Measurements from ENCODE around the gene COX4I1. TPM values are rescaled to one million over a fixed set of nuclear protein-coding genes. Genes with fewer than 3 reads are reported as not detected.

The COX4I1 gene
- total and polyA plus RNA-seq, 2 donors (not counting 1 experiment from before 2014, with no cell fraction given): 759 to 813 TPM

DNA sequence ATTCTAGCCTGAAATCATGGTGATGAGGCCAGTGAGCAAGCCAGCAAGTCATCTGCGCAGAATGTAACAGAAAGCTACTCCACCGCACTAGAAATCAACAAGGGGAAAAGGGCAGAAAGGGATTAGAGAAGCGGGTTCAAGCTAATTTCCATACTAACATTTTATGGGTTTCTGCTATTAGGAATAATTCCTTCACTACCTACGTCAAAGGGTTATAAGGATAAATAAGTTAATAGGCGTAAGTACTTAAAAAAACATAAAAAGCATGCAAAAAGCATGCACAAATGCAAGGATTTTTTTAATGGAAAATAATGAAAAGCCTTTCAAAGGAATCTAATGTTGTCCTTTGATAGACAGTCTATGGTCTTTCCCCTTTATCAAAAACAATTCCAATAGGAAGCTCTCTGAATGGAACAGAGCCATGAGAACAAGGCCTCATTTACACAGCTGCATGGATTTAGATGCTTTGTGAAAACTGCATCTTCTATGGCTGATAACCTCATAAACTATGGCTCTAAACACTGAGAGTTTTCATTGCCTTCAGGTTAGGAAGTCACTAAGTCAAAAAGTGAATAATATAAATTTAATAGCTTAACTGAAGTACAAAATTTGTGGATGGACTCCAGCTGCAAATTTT is 5.7 kb upstream of the COX4I1 start:
- WGBS (ENCODE audit: insufficient coverage): 100% methylated on average over 1 of the region's 5 CpGs
- Histone ChIP-seq H3K4me1 (ENCODE audit: control insufficient read depth in 2 of 2, insufficient read depth in 2 of 2, low read length in 2 of 2) (peaks cover 7 to 9% of the 10 kb centered on the region in 2 donors), H3K9ac (ENCODE audit: low read length) (no peak overlapping the region), H3K27me3 (replicated peaks in 1 of 4; ENCODE audit: control extremely low read depth in 1 of 4, control insufficient read depth in 3 of 4, insufficient read depth in 4 of 4, low read length in 3 of 4) (no peaks in the 10 kb centered on the region), H3K27ac (ENCODE audit: low read length in 2 of 2) (no peak overlapping the region), H3K79me2 (ENCODE audit: control insufficient read depth, insufficient read depth, low read length) (peaks cover 91% of the 10 kb centered on the region), H3K36me3 (replicated peaks in 1 of 2; ENCODE audit: control extremely low read depth in 1 of 2, control insufficient read depth in 1 of 2, extremely low read depth in 1 of 2, insufficient read depth in 2 of 2, low read length in 1 of 2) (peaks cover 0 to 45% of the 10 kb centered on the region in 2 experiments), H3K4me3 (ENCODE audit: control extremely low read depth in 1 of 5, extremely low read depth in 1 of 5, insufficient read depth in 1 of 5, low read depth in 2 of 5, low read length in 4 of 5) (no peak overlapping the region), H2AFZ (ENCODE audit: insufficient read depth, low read depth, low read length, poor library complexity, severe bottlenecking) (no peak overlapping the region), H3K9me3 (ENCODE audit: control extremely low read depth in 1 of 3, control insufficient read depth in 2 of 3, insufficient read depth in 1 of 3, low read length in 2 of 3) (no peaks in the 10 kb centered on the region), H4K20me1 (ENCODE audit: control insufficient read depth, insufficient read depth, low read length, poor library complexity, severe bottlenecking) (peaks cover 75% of the 10 kb centered on the region), H3K4me2 (replicated peaks; ENCODE audit: low read depth, low read length, poor library complexity, severe bottlenecking) (no peak overlapping the region)
- Mint-ChIP-seq H3K4me3 (no peak overlapping the region), H3K27ac (no peak overlapping the region), H3K4me1 (peaks cover 31% of the 10 kb centered on the region), H3K9me3 (ENCODE audit: insufficient read depth) (no peaks in the 10 kb centered on the region), H3K27me3 (no peaks in the 10 kb centered on the region)
- ChIA-PET CTCF (interaction anchor here (0.8 to 1.4 kb wide), 2 partner anchors 23 to 223 kb away, joined by 3 read pairs; no protein-coding TSS in a partner anchor), POLR2A (no interaction called here)
- DNase-seq (no peak), ATAC-seq (ENCODE audit: low read depth) (no peak)
- intact Hi-C loops (cut with micrococcal nuclease): loop anchor here (10.0 kb wide), 1 partner anchor 239 kb away; no protein-coding TSS in a partner anchor
- TF ChIP-seq EZH2 (IDR thresholded peaks at IDR 0.05; ENCODE audit: borderline replicate concordance, insufficient read depth, low read depth, low read length, poor library complexity, severe bottlenecking): no peak
- TF ChIP-seq, protein P1, sequence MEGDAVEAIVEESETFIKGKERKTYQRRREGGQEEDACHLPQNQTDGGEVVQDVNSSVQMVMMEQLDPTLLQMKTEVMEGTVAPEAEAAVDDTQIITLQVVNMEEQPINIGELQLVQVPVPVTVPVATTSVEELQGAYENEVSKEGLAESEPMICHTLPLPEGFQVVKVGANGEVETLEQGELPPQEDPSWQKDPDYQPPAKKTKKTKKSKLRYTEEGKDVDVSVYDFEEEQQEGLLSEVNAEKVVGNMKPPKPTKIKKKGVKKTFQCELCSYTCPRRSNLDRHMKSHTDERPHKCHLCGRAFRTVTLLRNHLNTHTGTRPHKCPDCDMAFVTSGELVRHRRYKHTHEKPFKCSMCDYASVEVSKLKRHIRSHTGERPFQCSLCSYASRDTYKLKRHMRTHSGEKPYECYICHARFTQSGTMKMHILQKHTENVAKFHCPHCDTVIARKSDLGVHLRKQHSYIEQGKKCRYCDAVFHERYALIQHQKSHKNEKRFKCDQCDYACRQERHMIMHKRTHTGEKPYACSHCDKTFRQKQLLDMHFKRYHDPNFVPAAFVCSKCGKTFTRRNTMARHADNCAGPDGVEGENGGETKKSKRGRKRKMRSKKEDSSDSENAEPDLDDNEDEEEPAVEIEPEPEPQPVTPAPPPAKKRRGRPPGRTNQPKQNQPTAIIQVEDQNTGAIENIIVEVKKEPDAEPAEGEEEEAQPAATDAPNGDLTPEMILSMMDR (IDR thresholded peaks at IDR 0.05): no peak

DNA sequence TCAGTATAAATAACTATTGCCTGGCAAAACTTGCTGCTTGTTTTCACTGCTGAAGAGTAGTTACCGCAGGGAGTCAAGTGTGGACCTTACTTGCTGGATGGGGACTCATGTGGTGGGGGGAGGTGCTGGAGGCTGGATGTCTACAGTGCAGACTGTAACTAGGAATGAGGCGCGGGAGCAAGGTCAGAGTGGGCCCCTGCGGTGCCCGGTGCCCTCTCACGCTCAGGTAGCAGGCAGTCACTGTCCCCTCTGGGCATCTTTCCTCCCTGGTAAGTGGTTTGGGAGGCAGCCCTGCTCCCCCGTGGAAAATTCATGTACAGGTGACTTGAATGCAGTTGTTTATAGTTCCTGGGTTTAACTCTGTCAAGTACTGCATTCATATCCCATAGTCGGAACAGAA is 4.8 kb upstream of the COX4I1 start:
- Mint-ChIP-seq H3K9me3 (ENCODE audit: insufficient read depth) (no peaks in the 10 kb centered on the region), H3K27me3 (no peaks in the 10 kb centered on the region), H3K27ac (no peak overlapping the region), H3K4me3 (no peak overlapping the region), H3K4me1 (peaks cover 30% of the 10 kb centered on the region)
- peaks cover 0 to 41% of the 10 kb centered on the region in 2 experiments for H3K36me3 ChIP-seq (replicated peaks in 1 of 2; ENCODE audit: control extremely low read depth in 1 of 2, control insufficient read depth in 1 of 2, extremely low read depth in 1 of 2, insufficient read depth in 2 of 2, low read length in 1 of 2)
- TF ChIP-seq, protein P1 (IDR thresholded peaks at IDR 0.05): no peak
- TF ChIP-seq EZH2 (IDR thresholded peaks at IDR 0.05; ENCODE audit: borderline replicate concordance, insufficient read depth, low read depth, low read length, poor library complexity, severe bottlenecking): no peak
- H3K9me3 ChIP-seq (ENCODE audit: control extremely low read depth in 1 of 3, control insufficient read depth in 2 of 3, insufficient read depth in 1 of 3, low read length in 2 of 3): no peaks in the 10 kb centered on the region
- H3K4me1 ChIP-seq (ENCODE audit: control insufficient read depth in 2 of 2, insufficient read depth in 2 of 2, low read length in 2 of 2): peaks cover 9% of the 10 kb centered on the region in 2 donors
- peaks cover 78% of the 10 kb centered on the region for H4K20me1 ChIP-seq (ENCODE audit: control insufficient read depth, insufficient read depth, low read length, poor library complexity, severe bottlenecking)
- ChIA-PET CTCF (no interaction called here), POLR2A (no interaction called here)
- no peak overlapping the region for H2AFZ ChIP-seq (ENCODE audit: insufficient read depth, low read depth, low read length, poor library complexity, severe bottlenecking)
- no peak for DNase-seq
- no peaks in the 10 kb centered on the region for H3K27me3 ChIP-seq (replicated peaks in 1 of 4; ENCODE audit: control extremely low read depth in 1 of 4, control insufficient read depth in 3 of 4, insufficient read depth in 4 of 4, low read length in 3 of 4)
- H3K9ac ChIP-seq (ENCODE audit: low read length): no peak overlapping the region
- no peak overlapping the region for H3K4me3 ChIP-seq (ENCODE audit: control extremely low read depth in 1 of 5, extremely low read depth in 1 of 5, insufficient read depth in 1 of 5, low read depth in 2 of 5, low read length in 4 of 5)
- no peak overlapping the region for H3K4me2 ChIP-seq (replicated peaks; ENCODE audit: low read depth, low read length, poor library complexity, severe bottlenecking)
- H3K79me2 ChIP-seq (ENCODE audit: control insufficient read depth, insufficient read depth, low read length): peaks cover 99% of the 10 kb centered on the region
- 84% methylated on average over 6 of the region's 8 CpGs for WGBS (ENCODE audit: insufficient coverage)
- ATAC-seq (ENCODE audit: low read depth): no peak
- intact Hi-C loops (cut with micrococcal nuclease): loop anchor here (10.0 kb wide), 1 partner anchor 240 kb away; no protein-coding TSS in a partner anchor
- no peak overlapping the region for H3K27ac ChIP-seq (ENCODE audit: low read length in 2 of 2)

Measured in B cell (primary cell).